K562 (cell line): ENCODE measurements around the gene TMEM126A. TPM values are rescaled to one million over a fixed set of nuclear protein-coding genes. Genes with fewer than 3 reads are reported as not detected.
"Not testable (repeated sequence)": the region's sequence is repeated elsewhere in the genome, so short reads cannot be mapped to it uniquely, and the experiment has no call there.

ENCODE experiments used
- ATAC-seq: fragments of 200-7000 bp; cut with Tn5 transposase; 3 replicates; pipeline ENCODE4 v1.9.1; 2020; ENCODE audit warnings: moderate library complexity
- BruUV-seq: library from RNA; stranded (reverse); fragments of 400-500 nt; replicated peaks from 2 replicates; lab custom pipeline; 2021; lab: Mats Ljungman, UMichigan
- CTCF ChIA-PET: fragments of 300-600 bp; formaldehyde crosslinking; extraction: SDS; loops from one replicate; lab custom pipeline; 2021; ENCODE audit warnings: low intra/inter-chr PET ratio; lab: Yijun Ruan, JAX
- POLR2A ChIA-PET: fragments of 300-600, 350-650 bp; sonication (Branson Sonifier 250); formaldehyde crosslinking; extraction: SDS; loops from one replicate; lab custom pipeline; 2021; ENCODE audit warnings: antibody characterized with exemption, inconsistent platforms; lab: Yijun Ruan, JAX
- DNase-seq, 4 experiments: peaks; one replicate each; pipeline versions ENCODE4 v3.0.0 to v3.0.0-alpha.2; 2011 to 2018; ENCODE audit warnings: low spot score in 3 of 4, mixed read lengths in 3 of 4; ENCODE audit errors: extremely low read depth in 1 of 4
- FAIRE-seq: peaks from 2 replicates; lab custom pipeline; 2011; peaks lifted over from hg19 to GRCh38; lab: Jason Lieb, UNC
- H2AFZ ChIP-seq: 2 replicates; pipeline ENCODE4 v1.6.0; 2011; ENCODE audit warnings: low read depth, low read length, control low read depth, inconsistent platforms
- H3K27ac ChIP-seq: fragments of 200-600 bp; 3 replicates; pipeline ENCODE4 v1.8.0; 2011; ENCODE audit warnings: low read depth, mild to moderate bottlenecking, control low read depth, inconsistent platforms, low read length, moderate library complexity, mixed read lengths; ENCODE audit errors: extremely low read depth
- H3K27me3 ChIP-seq, 2 experiments: fragments of 300-600 bp in 1 of 2; 2 replicates in 1 of 2; 3 replicates in 1 of 2; pipeline versions ENCODE4 v1.6.0 to v1.8.0; 2011; ENCODE audit warnings: inconsistent platforms in 2 of 2, low read length in 2 of 2, mild to moderate bottlenecking in 1 of 2, mixed read lengths in 1 of 2, moderate library complexity in 1 of 2; ENCODE audit not compliant: control insufficient read depth in 2 of 2, insufficient read depth in 2 of 2
- H3K36me3 ChIP-seq: fragments of 300-600 bp; 3 replicates; pipeline ENCODE4 v1.8.0; 2011; ENCODE audit warnings: mild to moderate bottlenecking, low read length, inconsistent platforms; ENCODE audit not compliant: control insufficient read depth, insufficient read depth
- H3K4me1 ChIP-seq, 2 experiments: fragments of 200-600 bp in 1 of 2; replicated peaks in 1 of 2; 2 replicates in 1 of 2; 3 replicates in 1 of 2; pipeline versions ENCODE4 v1.5.1 to v1.8.0; 2011; ENCODE audit warnings: inconsistent platforms in 2 of 2, low read length in 2 of 2, mild to moderate bottlenecking in 1 of 2, mixed read lengths in 1 of 2, moderate library complexity in 1 of 2; ENCODE audit not compliant: control insufficient read depth in 2 of 2, insufficient read depth in 2 of 2
- H3K4me2 ChIP-seq: 2 replicates; pipeline ENCODE4 v1.6.1; 2011; ENCODE audit warnings: low read length, control low read depth, inconsistent platforms, mixed read lengths; ENCODE audit not compliant: insufficient read depth
- H3K4me3 ChIP-seq: fragments of 200-600 bp; sonication (generic), shearing (Covaris generic); 2 replicates; pipeline ENCODE4 v1.5.1; 2016; ENCODE audit warnings: control low read depth, inconsistent platforms
- H3K79me2 ChIP-seq: fragments of 200-600 bp; 3 replicates; pipeline ENCODE4 v1.8.0; 2011; ENCODE audit warnings: low read length, inconsistent platforms; ENCODE audit not compliant: control insufficient read depth, insufficient read depth
- H3K9ac ChIP-seq, 2 experiments: 2 replicates each; pipeline versions ENCODE4 v1.6.0 to v1.6.1; 2011; ENCODE audit warnings: low read depth in 2 of 2, low read length in 2 of 2, control low read depth in 1 of 2, inconsistent platforms in 1 of 2, mild to moderate bottlenecking in 1 of 2, mixed read lengths in 1 of 2; ENCODE audit not compliant: insufficient read depth in 1 of 2
- H3K9me1 ChIP-seq: one replicate; pipeline ENCODE4 v1.6.0; 2011; ENCODE audit warnings: inconsistent platforms, mild to moderate bottlenecking, low read length, moderate library complexity; ENCODE audit not compliant: control insufficient read depth, insufficient read depth
- H3K9me3 ChIP-seq: replicated peaks from 2 replicates; pipeline ENCODE4 v1.5.1; 2011; ENCODE audit warnings: low read depth, low read length, inconsistent platforms; ENCODE audit not compliant: control insufficient read depth, insufficient read depth
- H4K20me1 ChIP-seq: replicated peaks from 2 replicates; pipeline ENCODE4 v1.6.1; 2011; ENCODE audit warnings: low read length, inconsistent platforms, mixed read lengths; ENCODE audit not compliant: control insufficient read depth, insufficient read depth
- POLR2A ChIP-seq: fragments of 450-650 bp; conservative IDR thresholded peaks from 2 replicates; pipeline ENCODE4 v1.6.1; 2016
- POLR2B ChIP-seq: fragments of 450-650 bp; IDR thresholded peaks from 2 replicates; pipeline ENCODE4 v1.6.1; 2018; ENCODE audit warnings: low read depth; ENCODE audit not compliant: partially characterized antibody
- SUPT5H ChIP-seq: fragments of 450-650 bp; IDR thresholded peaks from 2 replicates; pipeline ENCODE4 v1.6.1; 2016
- WGBS: fragments of 100-300 bp; shearing (Covaris generic); methylation state at CpG from one replicate; pipeline ENCODE4 v1.1.6; 2016; ENCODE audit warnings: low coverage, mixed read lengths; ENCODE audit not compliant: insufficient coverage; ENCODE audit errors: missing lambda C conversion rate; 5-methylcytosine and 5-hydroxymethylcytosine counted together
- in situ Hi-C: fragments of 300-500 bp; cut with MboI; formaldehyde crosslinking; loops from 4 replicates; pipeline ENCODE4 v1.15.0; 2018; ENCODE audit warnings: inconsistent platforms, mixed read lengths
- intact Hi-C: fragments of 100-400 bp; cut with micrococcal nuclease; formaldehyde crosslinking; loops from 2 replicates; pipeline ENCODE4 v1.14.2; 2022
- polyA plus RNA-seq, 8 experiments: library from polyadenylated mRNA; depleted of rRNA in 4 of 8; stranded (reverse) in 5 of 8; unstranded in 3 of 8; fragments of >200 nt; fragmentation: Nextera tagmentation in 2 of 8; fragmentation: Illumina TruSeq in 1 of 8; extraction: Ambion mirVana in 2 of 8; extraction: Trizol in 1 of 8; gene quantifications; 2 replicates each; pipeline versions ENCODE4 v1.2.1 to v1.2.3, GENCODE V29; 2011 to 2014; ENCODE audit warnings: inconsistent platforms in 1 of 8, missing spikeins in 1 of 8
- total RNA-seq, 7 experiments: library from RNA; depleted of rRNA in 6 of 7; stranded (reverse); fragments of >200 nt in 6 of 7; fragmentation: Illumina TruSeq in 2 of 7; extraction: Trizol in 2 of 7; gene quantifications; 2 replicates each; pipeline versions ENCODE4 v1.2.1 to v1.2.3, GENCODE V29; 2011 to 2021; ENCODE audit warnings: low replicate concordance in 1 of 7
- TF ChIP-seq, protein P1 (sequence below): sonication (generic); formaldehyde crosslinking; IDR thresholded peaks from 2 replicates; pipeline ENCODE4 v1.8.1; 2023; ENCODE audit warnings: missing genetic modification reagents, mild to moderate bottlenecking, borderline replicate concordance
- TF ChIP-seq, protein P2 (sequence below): fragments of 450-650 bp; conservative IDR thresholded peaks from 2 replicates; pipeline ENCODE4 v1.6.1; 2016; ENCODE audit warnings: missing genetic modification characterization, low read depth, mild to moderate bottlenecking, missing compliant biosample characterization, moderate library complexity

The TMEM126A gene
- total and polyA plus RNA-seq, 9 of the 15 experiments (the other 6 are each of a cell fraction or from before 2014, with no cell fraction given), result 19.3 to 154 (median 56.3) TPM

DNA sequence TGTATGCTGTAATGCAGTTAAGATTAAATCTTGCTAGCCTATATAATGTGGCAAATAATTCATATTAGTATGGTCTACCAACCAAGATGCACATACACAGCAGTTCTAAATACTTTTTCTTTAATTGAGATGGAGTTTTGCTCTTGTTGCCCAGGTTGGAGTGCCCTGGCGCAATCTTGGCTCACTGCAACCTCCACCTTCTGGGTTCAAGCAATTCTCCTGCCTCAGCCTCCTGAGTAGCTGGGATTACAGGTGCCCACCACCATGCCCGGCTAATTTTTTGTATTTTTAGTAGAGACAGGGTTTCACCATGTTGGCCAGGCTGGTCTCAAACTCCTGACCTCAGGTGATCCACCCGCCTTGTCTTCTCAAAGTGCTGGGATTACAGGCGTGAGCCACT lies 6.6 kb downstream of the TMEM126A start:
- H4K20me1 ChIP-seq, intact Hi-C loops, H3K27me3 ChIP-seq, CTCF ChIA-PET, H3K27ac ChIP-seq, in situ Hi-C loops, H3K9me3 ChIP-seq, FAIRE-seq, H2AFZ ChIP-seq, H3K4me2 ChIP-seq, H3K4me3 ChIP-seq, H3K9me1 ChIP-seq, BruUV-seq, DNase-seq, H3K9ac ChIP-seq: not testable (repeated sequence)
- peak; percentile 1; the same call in 2 of the 3 replicates for ATAC-seq
- peak; percentile 61 for TF ChIP-seq POLR2A
- peak; percentile 31 for TF ChIP-seq POLR2B
- TF ChIP-seq SUPT5H, result peak; percentile 74
- 70% methylated on average over 3 of the region's 4 CpGs for WGBS
- Histone ChIP-seq H3K79me2 (peaks cover 64% of the 10 kb centered on the region), H3K36me3 (peaks cover 68% of the 10 kb centered on the region), H3K4me1 (peaks cover 5 to 29% of the 10 kb centered on the region in 2 experiments; a peak in 4 of 5 replicates)
- POLR2A ChIA-PET, result interaction anchor here (0.6 to 7.8 kb wide), 4 partner anchors 6 to 27 kb away, joined by 3 to 145 read pairs (median 6); partner anchors contain the start of genes CREBZF, DLG2 and TMEM126B

DNA sequence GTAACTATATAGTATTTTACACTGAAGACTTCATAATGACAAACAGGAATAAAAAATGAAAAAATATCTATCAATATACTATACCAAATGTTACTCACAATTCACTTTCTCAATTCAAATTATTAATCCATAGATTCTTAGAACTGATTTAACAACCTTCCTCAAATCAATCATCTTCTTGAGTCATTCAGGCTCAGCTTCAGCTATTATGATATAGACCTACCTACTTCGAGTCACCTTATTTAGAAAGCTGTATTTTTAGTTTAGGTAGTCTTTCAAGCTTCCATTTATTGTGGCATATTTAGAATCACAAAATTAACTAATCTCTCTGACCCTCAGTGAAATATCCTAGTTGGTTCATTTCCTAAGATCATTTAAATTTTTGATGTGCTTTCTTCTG lies 9.0 kb downstream of the TMEM126A start:
- Histone ChIP-seq H4K20me1 (peaks cover 4% of the 10 kb centered on the region; the same call in 1 of the 2 replicates), H3K27ac (no peak overlapping the region), H3K4me2 (no peak overlapping the region), H3K9me1 (no peaks in the 10 kb centered on the region), H3K4me1 (peaks cover 5 to 24% of the 10 kb centered on the region in 2 experiments; a peak in 4 of 5 replicates), H3K79me2 (peaks cover 76% of the 10 kb centered on the region), H3K4me3 (no peak overlapping the region), H2AFZ (no peak overlapping the region), H3K36me3 (peaks cover 84% of the 10 kb centered on the region), H3K27me3 (no peaks in the 10 kb centered on the region), H3K9me3 (no peaks in the 10 kb centered on the region), H3K9ac (no peak overlapping the region)
- WGBS, result 82% methylated on average over 1 of the region's 1 CpG
- intact Hi-C loops, result no loop called here
- ATAC-seq, result no peak
- in situ Hi-C loops, result no loop called here
- no peak for DNase-seq
- TF ChIP-seq, protein P1, sequence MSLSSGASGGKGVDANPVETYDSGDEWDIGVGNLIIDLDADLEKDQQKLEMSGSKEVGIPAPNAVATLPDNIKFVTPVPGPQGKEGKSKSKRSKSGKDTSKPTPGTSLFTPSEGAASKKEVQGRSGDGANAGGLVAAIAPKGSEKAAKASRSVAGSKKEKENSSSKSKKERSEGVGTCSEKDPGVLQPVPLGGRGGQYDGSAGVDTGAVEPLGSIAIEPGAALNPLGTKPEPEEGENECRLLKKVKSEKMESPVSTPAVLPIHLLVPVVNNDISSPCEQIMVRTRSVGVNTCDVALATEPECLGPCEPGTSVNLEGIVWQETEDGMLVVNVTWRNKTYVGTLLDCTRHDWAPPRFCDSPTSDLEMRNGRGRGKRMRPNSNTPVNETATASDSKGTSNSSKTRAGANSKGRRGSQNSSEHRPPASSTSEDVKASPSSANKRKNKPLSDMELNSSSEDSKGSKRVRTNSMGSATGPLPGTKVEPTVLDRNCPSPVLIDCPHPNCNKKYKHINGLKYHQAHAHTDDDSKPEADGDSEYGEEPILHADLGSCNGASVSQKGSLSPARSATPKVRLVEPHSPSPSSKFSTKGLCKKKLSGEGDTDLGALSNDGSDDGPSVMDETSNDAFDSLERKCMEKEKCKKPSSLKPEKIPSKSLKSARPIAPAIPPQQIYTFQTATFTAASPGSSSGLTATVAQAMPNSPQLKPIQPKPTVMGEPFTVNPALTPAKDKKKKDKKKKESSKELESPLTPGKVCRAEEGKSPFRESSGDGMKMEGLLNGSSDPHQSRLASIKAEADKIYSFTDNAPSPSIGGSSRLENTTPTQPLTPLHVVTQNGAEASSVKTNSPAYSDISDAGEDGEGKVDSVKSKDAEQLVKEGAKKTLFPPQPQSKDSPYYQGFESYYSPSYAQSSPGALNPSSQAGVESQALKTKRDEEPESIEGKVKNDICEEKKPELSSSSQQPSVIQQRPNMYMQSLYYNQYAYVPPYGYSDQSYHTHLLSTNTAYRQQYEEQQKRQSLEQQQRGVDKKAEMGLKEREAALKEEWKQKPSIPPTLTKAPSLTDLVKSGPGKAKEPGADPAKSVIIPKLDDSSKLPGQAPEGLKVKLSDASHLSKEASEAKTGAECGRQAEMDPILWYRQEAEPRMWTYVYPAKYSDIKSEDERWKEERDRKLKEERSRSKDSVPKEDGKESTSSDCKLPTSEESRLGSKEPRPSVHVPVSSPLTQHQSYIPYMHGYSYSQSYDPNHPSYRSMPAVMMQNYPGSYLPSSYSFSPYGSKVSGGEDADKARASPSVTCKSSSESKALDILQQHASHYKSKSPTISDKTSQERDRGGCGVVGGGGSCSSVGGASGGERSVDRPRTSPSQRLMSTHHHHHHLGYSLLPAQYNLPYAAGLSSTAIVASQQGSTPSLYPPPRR (CRISPR knock-in tag), result no peak
- TF ChIP-seq POLR2A, result peak; percentile 31; the same call in 1 of the 2 replicates
- TF ChIP-seq, protein P2, sequence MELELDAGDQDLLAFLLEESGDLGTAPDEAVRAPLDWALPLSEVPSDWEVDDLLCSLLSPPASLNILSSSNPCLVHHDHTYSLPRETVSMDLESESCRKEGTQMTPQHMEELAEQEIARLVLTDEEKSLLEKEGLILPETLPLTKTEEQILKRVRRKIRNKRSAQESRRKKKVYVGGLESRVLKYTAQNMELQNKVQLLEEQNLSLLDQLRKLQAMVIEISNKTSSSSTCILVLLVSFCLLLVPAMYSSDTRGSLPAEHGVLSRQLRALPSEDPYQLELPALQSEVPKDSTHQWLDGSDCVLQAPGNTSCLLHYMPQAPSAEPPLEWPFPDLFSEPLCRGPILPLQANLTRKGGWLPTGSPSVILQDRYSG (tag), result no peak
- FAIRE-seq, result no peak
- CTCF ChIA-PET, result no interaction called here
- POLR2A ChIA-PET, result interaction anchor here (0.9 to 10.1 kb wide), 2 partner anchors 6 to 8 kb away, joined by 4 to 145 read pairs; partner anchors contain the start of genes CREBZF and TMEM126A
- BruUV-seq, result no TSS peak
